GM12873 (cell line): ENCODE data around the gene ZBTB3.

ENCODE experiments used
- CTCF ChIP-seq: IDR thresholded peaks from 2 replicates; pipeline ENCODE4 v1.5.1; 2012; ENCODE audit warnings: low read depth, mild to moderate bottlenecking, moderate library complexity, low read length, control low read depth; ENCODE audit not compliant: insufficient read depth; ENCODE audit errors: missing control alignments

Gene ZBTB3

GRCh38 chr11:62789576-62789975, 35.6 kb upstream of the ZBTB3 start:
- TF ChIP-seq CTCF = no peak

- TF ChIP-seq CTCF = peak; percentile 10
Observed at GRCh38 chr11:62788991-62789390, 35.0 kb upstream of the ZBTB3 start.

- peak; percentile 77 for TF ChIP-seq CTCF
Observed at GRCh38 chr11:62787005-62787759, 33.2 kb upstream of the ZBTB3 start, which contains the start of gene TMEM179B. Gene TMEM179B (plus strand): TSS chr11:62787402. CDS start chr11:62787432, 30 bp downstream.

GRCh38 chr11:62786318-62787004, 32.5 kb upstream of the ZBTB3 start:
- peak; percentile 98 for TF ChIP-seq CTCF

GRCh38 chr11:62782753-62783152, 28.8 kb upstream of the ZBTB3 start:
- no peak for TF ChIP-seq CTCF

- no peak for TF ChIP-seq CTCF
Observed at GRCh38 chr11:62778441-62778840, 24.5 kb upstream of the ZBTB3 start.

- TF ChIP-seq CTCF = no peak
Observed at GRCh38 chr11:62777389-62777788, 23.4 kb upstream of the ZBTB3 start.
